ENCODE data around the gene SH3BP5.

DNA sequence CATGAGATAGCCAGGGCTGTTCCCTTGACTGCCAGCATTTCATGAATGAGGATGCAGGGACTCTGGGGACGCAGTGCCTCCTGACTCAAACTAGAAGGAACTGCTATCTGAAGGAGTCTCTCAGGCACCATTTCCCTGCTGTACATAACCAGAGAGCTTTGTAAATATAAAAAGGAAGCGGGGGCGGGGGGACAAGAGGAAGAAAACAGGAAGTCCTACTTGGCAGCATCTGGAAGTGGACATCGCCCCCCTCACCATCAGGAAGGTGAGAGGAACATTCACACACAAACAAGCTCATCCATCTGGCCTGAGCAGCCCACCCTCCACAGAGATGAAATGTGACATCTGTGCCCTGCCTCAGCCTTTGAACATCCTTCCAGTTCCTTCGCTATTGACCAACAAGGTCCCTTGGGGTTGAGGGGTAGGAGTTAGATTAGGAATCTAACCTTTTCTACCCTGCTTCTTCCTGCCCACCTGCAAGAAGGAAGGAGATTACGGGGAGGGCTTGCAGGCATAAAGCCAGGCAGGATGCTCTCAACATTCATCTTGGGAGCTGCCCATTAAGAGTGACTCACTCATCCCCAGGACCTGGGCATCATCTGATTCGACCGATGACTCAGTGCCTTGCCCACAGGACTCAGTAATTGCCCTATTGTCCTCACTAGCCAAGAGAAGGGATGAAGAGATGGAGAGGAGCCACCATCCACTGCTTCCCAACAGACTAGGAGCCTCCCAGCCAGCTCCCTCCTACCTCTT lies 31.9 kb downstream of the SH3BP5 start:
- no peak for TF ChIP-seq CTCF (IDR thresholded peaks at IDR 0.05; ENCODE audit: low read length)
- TF ChIP-seq EZH2phosphoT487 (IDR thresholded peaks at IDR 0.05; ENCODE audit: low read length): no peak
- no peak for TF ChIP-seq EZH2 (optimal IDR thresholded peaks at IDR 0.05; ENCODE audit: low read depth, low read length)
